GM21390 (cell line): Measurements from ENCODE around the gene LARP4B.

ENCODE experiments used
- ATAC-seq: cut with Tn5 transposase; IDR thresholded peaks from one replicate; pipeline ENCODE4 v1.9.1; 2021; ENCODE audit not compliant: unreplicated experiment

The LARP4B gene

DNA sequence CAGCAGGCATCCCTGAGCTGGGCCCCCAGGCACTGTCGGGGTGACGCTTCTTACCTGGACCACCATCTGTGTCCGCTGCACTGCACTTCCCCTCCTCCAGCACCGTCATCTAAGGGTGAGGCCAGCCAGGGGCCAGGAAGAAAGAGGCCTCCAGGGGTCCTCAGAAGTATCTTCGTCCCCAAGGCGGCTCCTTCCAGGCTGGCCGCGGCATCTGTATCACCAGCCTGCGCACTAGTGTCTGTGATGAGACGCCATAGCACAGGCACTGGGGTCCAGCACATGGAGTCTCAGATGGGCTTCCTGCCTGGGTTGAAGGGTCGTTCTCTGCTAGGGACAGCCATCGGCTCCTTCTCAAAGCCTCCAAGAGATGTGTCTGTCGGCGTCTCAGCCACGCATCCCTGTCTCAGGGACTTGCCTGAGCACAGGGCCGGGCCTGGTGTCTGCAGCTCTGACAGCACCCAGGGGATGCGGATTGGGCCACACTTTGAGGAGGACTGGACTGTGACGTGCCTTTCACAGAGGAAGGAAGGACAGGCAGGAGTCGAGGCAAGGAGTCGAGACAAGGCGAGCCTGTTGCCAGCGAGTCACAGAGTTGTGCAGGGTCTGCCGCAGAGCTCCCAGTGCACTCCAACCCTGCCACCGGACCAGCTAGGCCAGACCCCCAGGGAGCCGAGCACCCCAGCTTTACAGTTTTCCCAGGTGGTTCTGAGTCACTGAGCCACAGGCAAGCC lies 140.5 kb downstream of the LARP4B start:
- ATAC-seq: no peak

DNA sequence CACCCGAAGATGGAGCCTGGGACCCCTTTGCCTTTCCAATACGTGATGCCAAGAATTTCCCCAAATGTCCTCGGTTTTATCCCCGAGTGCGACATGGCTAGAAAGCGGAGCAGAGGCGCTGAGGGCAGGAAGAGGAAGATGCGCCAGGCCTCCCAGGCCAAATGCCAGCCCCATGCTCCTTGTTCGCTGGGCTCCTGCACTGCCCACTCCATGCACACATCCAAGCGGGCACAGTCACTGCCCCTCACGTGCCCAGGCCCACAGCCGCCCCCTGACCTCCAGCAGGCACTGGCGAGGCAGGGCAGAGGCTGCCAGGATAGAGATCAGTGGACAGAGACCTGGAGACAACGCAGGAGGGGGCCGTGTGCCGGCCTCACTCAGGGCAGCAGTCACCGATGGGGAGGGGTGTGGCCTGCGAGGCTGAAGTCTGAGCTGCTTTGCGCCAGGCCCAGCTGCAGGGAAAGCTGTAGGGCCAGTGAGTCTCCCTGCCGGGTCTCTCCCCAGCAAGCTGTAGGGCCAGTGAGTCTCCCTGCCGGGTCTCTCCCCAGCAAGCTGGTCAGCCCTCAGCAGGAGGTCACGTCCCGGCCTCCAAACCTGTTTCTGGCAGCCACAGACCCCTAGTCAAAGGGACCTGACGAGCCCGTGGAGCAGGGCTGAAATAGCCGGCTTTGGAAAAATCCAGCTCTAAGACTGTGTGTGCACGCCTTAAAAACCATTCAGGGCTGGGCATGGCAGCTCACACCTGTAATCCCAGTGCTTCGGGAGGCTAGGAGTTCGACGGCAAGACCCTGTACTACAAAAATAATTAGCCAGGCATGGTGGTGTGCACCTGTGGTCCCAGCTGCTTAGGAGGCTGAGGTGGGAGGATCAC lies 141.4 kb downstream of the LARP4B start:
- no peak for ATAC-seq

DNA sequence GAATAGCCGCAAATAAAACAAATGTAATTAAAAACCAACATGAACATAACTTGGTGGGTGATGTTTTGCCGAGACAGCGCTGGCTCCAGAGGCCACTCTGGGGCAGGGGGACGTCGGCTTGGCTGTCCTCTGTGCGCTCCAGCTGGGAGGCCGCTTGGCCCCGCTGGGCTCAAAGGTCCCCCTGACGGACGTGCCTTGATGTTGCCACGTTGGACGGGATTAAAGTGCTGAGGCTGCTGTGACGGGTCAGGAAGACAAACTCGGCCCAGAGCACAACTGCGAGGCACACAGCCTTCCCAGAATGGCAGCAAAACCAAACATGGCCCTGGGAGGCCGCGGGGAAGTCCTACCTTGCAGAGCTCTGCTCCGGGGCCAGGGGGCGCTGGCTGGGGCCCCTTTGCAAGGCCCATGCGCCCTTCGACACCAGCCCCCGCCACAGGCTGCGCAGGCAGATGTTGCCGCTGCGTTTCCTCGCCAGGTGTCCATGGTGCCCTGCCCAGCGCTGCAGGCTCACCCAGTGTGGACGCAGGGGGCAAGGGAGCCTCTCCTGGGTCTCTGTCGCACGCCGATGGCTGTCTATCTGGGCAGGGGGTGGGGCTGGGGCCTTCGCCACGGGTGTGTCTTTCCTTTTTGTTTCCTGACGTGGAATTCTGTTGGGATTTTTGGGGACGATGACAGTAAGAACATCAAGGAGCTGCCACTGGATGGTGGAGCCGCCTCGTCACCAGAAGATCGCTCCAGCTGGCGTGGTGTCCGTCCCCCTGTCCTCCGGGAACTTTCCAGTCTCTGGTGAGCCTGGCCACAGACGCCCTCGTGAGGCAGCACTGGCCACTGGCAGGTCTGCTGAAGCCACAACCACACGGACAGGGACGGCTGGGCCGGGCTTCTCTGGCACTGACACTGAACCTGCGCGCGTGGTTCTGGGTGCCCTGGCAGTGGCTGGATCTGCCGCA lies 142.4 kb downstream of the LARP4B start:
- no peak for ATAC-seq

DNA sequence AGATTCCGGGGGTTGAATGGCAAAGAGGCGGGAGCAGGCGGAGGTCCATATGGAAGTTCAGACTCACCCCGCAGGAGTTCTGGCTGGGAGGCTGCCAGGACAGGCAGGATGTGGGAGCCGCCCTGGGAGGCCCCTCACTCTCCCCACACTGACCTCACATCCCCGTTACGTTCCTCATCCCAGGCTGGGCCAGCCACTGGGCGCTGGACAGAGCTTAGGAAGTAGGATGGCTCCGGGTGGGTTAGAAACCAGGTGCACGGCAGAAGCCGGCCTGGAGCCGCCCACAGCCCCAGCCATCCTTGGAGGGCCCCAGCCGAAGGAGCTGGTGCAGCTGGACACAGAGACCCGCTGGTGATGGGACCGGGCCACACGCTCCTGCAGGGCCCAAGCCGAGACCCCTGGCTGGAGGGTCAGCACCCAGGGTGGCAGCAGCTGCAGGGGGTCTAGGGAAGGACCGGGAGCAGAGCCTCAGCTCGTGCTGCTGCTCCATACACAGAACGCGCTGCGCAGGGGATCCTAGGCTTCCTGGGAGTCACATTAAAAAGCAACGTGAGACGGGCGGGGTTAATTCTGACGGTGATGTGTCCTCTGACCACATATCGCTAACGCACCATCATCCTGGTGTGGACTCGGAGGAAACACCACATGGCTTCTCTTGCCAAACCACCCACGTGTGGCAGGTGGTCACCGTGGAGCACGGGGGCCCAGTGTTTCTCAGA lies 143.4 kb downstream of the LARP4B start:
- ATAC-seq: no peak

GRCh38 chr10:786633-787474 lies 144.7 kb downstream of the LARP4B start:
- ATAC-seq: no peak

DNA sequence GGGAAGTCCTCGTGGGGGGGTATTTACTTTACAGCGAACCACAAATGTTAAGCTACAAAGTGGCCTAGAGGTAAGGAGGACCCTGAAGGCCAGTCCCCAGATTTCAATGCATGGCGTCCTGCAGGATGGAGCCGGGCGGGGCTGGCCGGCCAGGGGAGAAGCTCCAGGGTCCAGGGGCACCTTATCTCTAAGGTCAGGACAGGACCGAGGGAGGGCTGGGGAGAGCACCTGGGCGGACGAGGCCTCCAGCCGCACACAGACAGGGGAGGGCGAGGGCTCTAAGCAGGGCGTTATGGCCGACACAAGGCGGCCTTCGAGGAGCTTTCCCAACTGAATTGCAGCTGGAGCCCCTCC lies 145.7 kb downstream of the LARP4B start:
- no peak for ATAC-seq

DNA sequence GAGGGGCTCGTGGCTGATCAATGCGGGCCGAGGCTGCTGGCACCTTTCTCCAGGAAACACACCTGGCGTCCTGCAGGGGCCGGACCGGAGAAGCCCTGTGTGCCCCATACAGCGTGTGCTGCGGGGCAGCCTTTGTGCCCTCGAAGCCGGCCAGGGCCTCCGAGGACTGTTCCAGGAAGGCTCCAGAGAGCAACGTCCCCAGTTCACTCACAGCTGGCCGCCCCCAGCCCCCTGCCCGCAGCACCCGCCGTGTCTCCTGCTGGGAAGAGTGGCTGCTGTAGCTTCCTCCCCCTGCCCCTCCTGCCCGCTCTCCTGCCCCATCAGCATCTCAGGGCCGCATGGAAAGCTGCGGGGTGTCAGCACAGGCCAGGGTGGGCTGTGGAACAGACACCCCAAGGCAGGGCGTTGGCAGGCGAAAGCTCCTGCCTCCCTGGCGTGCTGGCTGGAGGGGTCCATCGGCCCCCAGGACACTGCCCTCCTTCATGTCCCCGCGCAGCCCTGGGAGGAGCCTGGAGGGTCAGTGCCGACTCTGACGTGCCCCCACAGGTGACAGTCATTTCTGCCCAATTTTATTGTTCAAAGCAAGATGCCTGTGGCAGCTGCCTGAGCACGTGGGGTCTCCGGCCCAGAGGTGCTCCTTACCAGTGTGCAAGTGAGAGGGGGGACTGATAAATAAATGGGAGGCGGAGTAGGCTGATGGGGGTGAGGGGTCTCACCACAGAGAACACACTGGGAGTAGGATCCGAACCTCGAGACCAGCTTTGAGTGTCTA lies 146.2 kb downstream of the LARP4B start:
- no peak for ATAC-seq

- ATAC-seq: no peak
Observed at GRCh38 chr10:784403-785088, 147.0 kb downstream of the LARP4B start.

- no peak for ATAC-seq
Observed at GRCh38 chr10:782751-783648, 148.5 kb downstream of the LARP4B start.

- no peak for ATAC-seq
Observed at GRCh38 chr10:780536-781524, 150.7 kb downstream of the LARP4B start.

DNA sequence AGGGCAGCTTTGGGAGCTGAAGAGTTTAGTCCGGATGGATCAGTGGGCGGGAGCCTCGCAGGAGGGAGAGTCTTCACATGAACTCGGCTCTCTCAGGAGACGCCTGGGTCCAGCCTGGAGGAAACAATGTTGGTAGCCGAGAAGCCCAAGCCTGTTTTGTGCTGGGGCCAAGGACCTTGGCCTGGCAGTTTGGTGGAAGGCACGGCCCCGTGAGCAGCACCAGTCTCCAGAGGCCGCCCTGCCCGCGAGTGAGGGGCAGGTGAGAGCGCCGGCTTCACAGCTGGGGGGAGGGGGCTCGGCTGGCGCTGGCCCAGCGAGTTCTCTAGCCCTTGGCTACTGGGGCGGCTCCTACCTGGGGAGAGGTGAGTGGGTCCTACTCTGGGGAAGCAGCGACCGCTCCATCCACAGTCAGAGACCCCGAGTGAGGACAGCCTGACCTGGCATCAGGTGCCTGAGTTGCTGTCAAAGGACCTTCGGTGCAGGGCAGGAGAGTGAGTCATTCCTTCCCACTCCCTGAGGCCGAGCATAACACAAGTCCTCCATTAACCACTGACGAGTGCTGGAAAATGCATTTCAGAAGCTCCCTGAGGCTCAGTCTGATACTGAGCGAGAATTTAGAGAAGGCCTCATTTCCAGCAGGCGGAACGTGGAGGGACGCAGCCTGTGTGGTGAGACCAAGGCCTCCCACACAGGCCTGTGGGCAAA lies 152.7 kb downstream of the LARP4B start:
- no peak for ATAC-seq

DNA sequence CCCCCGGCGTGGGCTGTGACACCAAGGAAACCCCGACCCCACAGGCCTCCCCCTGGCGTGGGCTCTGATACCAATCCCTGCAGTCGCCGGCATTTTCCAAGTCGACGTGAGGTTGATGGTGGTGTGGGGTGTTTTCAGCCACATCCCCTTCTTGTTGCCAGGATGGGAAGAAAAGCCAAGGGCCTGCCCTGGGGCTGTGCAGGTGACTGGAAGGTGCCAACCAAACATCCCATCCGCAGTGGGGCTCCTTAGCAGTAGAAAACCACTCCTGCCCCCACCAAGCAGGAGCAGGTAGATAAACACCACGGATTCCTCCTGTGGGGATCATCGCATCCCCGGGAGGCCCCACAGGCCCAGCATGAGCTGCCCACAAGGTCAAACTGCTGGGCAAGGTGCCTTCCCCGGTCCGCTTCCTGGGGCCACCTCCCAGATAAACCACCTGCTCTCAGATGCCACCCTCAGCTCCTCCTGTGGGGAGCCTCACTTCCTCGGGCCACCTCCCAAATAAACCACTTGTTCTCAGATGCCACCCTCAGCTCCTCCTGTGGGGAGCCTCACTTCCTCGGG lies 153.5 kb downstream of the LARP4B start:
- ATAC-seq: no peak

DNA sequence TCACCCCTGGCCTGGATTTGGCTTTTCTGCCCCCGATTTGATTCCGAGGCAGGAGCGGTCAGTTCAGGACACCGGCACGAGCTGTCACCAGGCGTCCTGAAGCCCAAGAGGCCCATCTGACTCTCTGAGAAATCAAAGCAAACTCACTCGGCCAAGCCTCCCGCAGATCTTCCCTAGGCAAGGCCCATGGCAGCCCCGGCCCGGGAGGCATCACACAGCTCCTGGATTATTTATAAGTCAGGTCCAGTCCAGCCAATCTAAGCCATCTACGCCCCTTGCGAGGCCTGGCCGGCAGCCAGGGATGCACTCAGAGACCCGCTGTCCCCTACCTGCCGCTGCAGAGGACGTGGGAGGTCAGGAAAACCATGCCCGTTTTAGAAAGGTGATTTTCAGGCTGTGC lies 154.7 kb downstream of the LARP4B start:
- ATAC-seq: no peak

DNA sequence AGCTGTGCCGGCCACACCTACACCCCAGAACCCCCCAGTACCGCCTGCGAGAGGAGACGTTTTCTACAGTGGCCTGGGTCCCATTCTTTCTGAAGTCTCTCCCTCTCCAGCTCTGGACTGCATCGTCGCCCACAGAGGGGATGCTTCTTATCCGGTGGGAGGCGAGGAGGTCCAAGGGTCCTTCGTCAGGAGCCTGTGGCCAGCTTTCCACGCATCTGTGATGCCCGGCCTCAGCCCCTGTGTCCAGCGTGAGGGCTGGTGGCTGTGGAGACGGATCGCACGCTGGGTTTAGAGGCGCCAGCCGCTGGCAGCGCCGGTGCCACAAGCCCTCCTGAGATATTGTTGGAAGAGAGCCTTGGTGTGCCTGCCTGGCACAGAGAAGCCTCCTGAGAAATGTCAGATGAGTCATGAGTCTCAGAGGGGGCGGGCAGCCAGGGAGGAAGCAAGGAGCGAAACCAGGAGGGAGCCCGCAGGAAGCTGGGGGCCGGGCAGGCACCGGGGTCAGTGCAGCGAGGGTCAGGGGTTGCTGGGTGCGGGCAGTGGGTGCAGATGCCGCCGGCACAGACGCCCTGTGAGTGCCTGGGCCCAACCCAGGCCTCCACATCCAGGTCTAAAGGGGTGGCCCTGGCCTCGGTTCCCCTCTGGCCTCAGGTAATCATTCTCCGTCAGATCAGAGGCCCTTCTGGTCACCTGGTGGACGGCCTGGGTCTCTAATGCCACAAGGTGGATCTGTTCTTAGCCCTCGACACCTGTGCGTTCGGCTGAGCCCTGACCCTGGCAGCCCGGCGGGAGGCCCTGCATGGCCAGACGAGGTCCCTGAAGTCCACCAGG lies 156.0 kb downstream of the LARP4B start:
- no peak for ATAC-seq
